ENCODE results near the gene PRR16.
A peak's percentile ranks its signal among the peaks of the same experiment; 100 is the strongest.
"Not testable (repeated sequence)": the region's sequence is repeated elsewhere in the genome, so short reads cannot be mapped to it uniquely, and the experiment has no call there.

The PRR16 gene

GRCh38 chr5:120463991-120464626 lies at the start of gene PRR16:
Gene PRR16, plus strand, starts transcription at chr5:120464300.
- peak; percentile 31 for DNase-seq

- no peak for DNase-seq
Measured at GRCh38 chr5:120415985-120416384, 48.1 kb upstream of the PRR16 start.

GRCh38 chr5:120419127-120419526 lies 45.0 kb upstream of the PRR16 start:
- DNase-seq = no peak

- not testable (repeated sequence) for DNase-seq
Measured at GRCh38 chr5:120426633-120427275, 37.3 kb upstream of the PRR16 start.

GRCh38 chr5:120430572-120430971 lies 33.5 kb upstream of the PRR16 start:
- DNase-seq = no peak

GRCh38 chr5:120432861-120433260 lies 31.2 kb upstream of the PRR16 start:
- no peak for DNase-seq

GRCh38 chr5:120435129-120435528 lies 29.0 kb upstream of the PRR16 start:
- no peak for DNase-seq

GRCh38 chr5:120436996-120437395 lies 27.1 kb upstream of the PRR16 start:
- no peak for DNase-seq

GRCh38 chr5:120442694-120443093 lies 21.4 kb upstream of the PRR16 start:
- no peak for DNase-seq

GRCh38 chr5:120443607-120444006 lies 20.5 kb upstream of the PRR16 start:
- DNase-seq = no peak

GRCh38 chr5:120446068-120446492 lies 18.0 kb upstream of the PRR16 start:
- DNase-seq = no peak

- no peak for DNase-seq
Measured at GRCh38 chr5:120446901-120447300, 17.2 kb upstream of the PRR16 start.

GRCh38 chr5:120447706-120448239 lies 16.3 kb upstream of the PRR16 start:
- DNase-seq = no peak

- DNase-seq = no peak
Measured at GRCh38 chr5:120449501-120449900, 14.6 kb upstream of the PRR16 start.

GRCh38 chr5:120450910-120451309 lies 13.2 kb upstream of the PRR16 start:
- no peak for DNase-seq

GRCh38 chr5:120451445-120451844 lies 12.7 kb upstream of the PRR16 start:
- no peak for DNase-seq

GRCh38 chr5:120452471-120452870 lies 11.6 kb upstream of the PRR16 start:
- DNase-seq = no peak

- DNase-seq = no peak
Measured at GRCh38 chr5:120454094-120454798, 9.9 kb upstream of the PRR16 start.

GRCh38 chr5:120456006-120456405 lies 8.1 kb upstream of the PRR16 start:
- no peak for DNase-seq

GRCh38 chr5:120457839-120458507 lies 6.1 kb upstream of the PRR16 start:
- DNase-seq = peak; percentile 72

GRCh38 chr5:120458508-120458847 lies 5.6 kb upstream of the PRR16 start:
- DNase-seq = not testable (repeated sequence)

- DNase-seq = no peak
Measured at GRCh38 chr5:120461251-120461650, 2.8 kb upstream of the PRR16 start.

- no peak for DNase-seq
Measured at GRCh38 chr5:120463006-120463680, 957 bp upstream of the PRR16 start.
